Natural killer cell treated with Interleukin-12 subunit alpha and Interleukin-12 subunit beta and Interleukin-15 and Interleukin-18, amount 100 ng/mL, for 72 hours (primary cell): ENCODE measurements around the gene DOCK2. TPM values are rescaled to one million over a fixed set of nuclear protein-coding genes. Genes with fewer than 3 reads are reported as not detected.
"Not testable (repeated sequence)": the region's sequence is repeated elsewhere in the genome, so short reads cannot be mapped to it uniquely, and the experiment has no call there.

Experiments
- ATAC-seq, 2 donors: fragments of 150-1000 bp; cut with Tn5 transposase in 1 of 2; sonication (Bioruptor Pico), chemical (Tn5 transposase) in 1 of 2; 2 replicates each; pipeline ENCODE4 v1.10.0; 2021
- DNase-seq: peaks from one replicate; pipeline ENCODE4 v3.0.0; 2022; ENCODE audit warnings: low spot score
- H3K27ac Mint-ChIP-seq, 2 donors: 1 replicate in 1 of 2; 2 replicates in 1 of 2; pipeline ENCODE4 v1.8.0; 2022; ENCODE audit warnings: mixed read lengths in 2 of 2, mild to moderate bottlenecking in 1 of 2, moderate library complexity in 1 of 2
- H3K27me3 Mint-ChIP-seq, 2 donors: 1 replicate in 1 of 2; 2 replicates in 1 of 2; pipeline ENCODE4 v1.8.0; 2022; ENCODE audit warnings: mixed read lengths in 2 of 2
- H3K36me3 Mint-ChIP-seq: one replicate; pipeline ENCODE4 v1.8.0; 2022; ENCODE audit warnings: mixed read lengths
- H3K4me1 Mint-ChIP-seq, 2 donors: 1 replicate in 1 of 2; 2 replicates in 1 of 2; pipeline ENCODE4 v1.8.0; 2022; ENCODE audit warnings: low read depth in 2 of 2, mixed read lengths in 2 of 2, mild to moderate bottlenecking in 1 of 2
- H3K4me3 Mint-ChIP-seq: one replicate; pipeline ENCODE4 v1.8.0; 2022; ENCODE audit warnings: mixed read lengths
- H3K9me3 Mint-ChIP-seq: 2 replicates; pipeline ENCODE4 v1.8.0; 2022; ENCODE audit warnings: mixed read lengths
- total RNA-seq, 2 donors: library from RNA; stranded (reverse); gene quantifications; one replicate each; pipeline ENCODE4 v1.2.3, GENCODE V29; 2022

The DOCK2 gene
- total RNA-seq, 2 donors from 2014 or later = 461 to 526 TPM

DNA sequence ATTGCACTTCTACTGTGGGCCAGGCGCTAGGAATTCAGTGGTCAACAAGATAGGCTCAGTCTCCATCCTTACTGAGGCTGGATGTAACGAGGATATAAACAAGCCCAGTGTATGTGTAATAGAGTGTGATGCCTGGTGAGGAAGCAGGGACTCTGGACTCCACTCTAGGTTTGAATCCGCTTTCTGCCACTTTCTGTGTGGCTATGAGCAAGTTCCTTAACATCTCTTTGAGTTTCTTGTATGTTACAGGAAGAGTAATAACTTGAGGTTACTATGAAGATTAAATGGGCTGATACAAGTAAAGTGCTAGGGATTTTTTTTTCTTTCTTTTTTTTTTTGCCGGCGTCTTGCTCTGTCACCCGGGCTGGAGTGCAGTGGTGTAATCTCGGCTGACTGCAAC is 12.4 kb downstream of the DOCK2 start:
- ATAC-seq = peak; percentile 76 to 85
- Mint-ChIP-seq H3K9me3 (peaks cover 3% of the 10 kb centered on the region), H3K27ac (peak overlapping the region; percentile 98 to 100), H3K4me3 (peak overlapping the region; percentile 86), H3K4me1 (peaks cover 93 to 97% of the 10 kb centered on the region in 2 donors), H3K36me3 (peaks cover 16% of the 10 kb centered on the region), H3K27me3 (no peaks in the 10 kb centered on the region)
- no peak for DNase-seq

DNA sequence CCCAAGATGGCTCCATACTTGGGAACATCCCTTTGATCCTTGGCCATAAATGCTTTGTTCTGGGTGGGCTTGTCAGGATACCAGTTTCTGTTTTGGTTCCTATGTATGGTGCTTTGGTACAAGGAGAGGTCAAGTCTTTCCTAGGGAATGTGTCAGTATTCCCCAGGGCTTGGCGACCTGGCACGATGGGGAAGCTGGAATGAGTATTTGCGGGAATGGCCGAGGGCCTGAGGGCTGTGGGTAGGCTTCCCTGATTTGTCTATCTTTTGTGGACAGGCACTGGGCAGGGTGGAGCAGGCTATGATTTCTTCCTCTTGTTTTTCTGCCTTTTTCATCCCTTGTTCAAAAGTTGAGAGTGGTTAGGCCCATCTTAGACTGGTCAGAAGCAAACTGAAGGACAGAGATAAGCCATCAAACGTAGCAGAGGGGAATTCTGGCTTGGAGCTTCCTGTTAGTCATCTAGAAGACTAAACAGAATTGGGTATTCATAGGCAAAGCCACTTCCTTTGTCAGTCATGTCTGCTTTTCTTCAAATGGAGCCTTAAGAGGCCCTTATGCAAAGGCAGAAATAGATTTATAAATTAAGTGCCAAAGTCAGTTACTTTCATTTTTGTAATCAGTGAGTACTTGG is 13.7 kb downstream of the DOCK2 start:
- Mint-ChIP-seq H3K4me1 (peaks cover 95 to 99% of the 10 kb centered on the region in 2 donors), H3K27ac (peak overlapping the region; percentile 98 to 100), H3K4me3 (peak overlapping the region; percentile 86), H3K36me3 (peaks cover 15% of the 10 kb centered on the region), H3K9me3 (peaks cover 3% of the 10 kb centered on the region), H3K27me3 (no peaks in the 10 kb centered on the region)
- ATAC-seq = peak; percentile 69 to 83
- DNase-seq = peak; percentile 76

DNA sequence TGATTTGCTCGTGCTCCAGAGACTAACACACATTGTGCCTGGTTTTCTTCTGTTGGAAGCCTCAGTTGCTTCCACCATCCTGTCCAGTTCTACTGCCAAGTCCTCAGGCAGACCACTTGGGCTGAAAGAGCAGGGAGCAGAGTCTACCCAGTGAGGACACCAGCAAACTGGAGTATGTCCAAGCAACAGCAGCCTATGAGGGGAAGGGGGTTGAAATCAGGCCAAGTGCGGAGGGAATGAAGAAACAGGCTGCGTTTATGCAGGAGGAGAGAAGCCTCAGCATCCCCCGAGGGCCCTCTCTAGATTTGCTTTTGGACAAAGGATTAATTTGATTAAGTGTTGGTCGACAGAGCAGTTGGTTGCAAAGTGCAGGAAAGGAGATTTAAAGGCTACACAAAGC is 14.5 kb downstream of the DOCK2 start:
- DNase-seq = no peak
- H3K27me3 Mint-ChIP-seq = no peaks in the 10 kb centered on the region
- peaks cover 13% of the 10 kb centered on the region for H3K36me3 Mint-ChIP-seq
- peak overlapping the region; percentile 86 for H3K4me3 Mint-ChIP-seq
- H3K9me3 Mint-ChIP-seq = peaks cover 3% of the 10 kb centered on the region
- H3K27ac Mint-ChIP-seq = peak overlapping the region; percentile 98 to 100
- ATAC-seq = no peak
- H3K4me1 Mint-ChIP-seq = peaks cover 95 to 99% of the 10 kb centered on the region in 2 donors

DNA sequence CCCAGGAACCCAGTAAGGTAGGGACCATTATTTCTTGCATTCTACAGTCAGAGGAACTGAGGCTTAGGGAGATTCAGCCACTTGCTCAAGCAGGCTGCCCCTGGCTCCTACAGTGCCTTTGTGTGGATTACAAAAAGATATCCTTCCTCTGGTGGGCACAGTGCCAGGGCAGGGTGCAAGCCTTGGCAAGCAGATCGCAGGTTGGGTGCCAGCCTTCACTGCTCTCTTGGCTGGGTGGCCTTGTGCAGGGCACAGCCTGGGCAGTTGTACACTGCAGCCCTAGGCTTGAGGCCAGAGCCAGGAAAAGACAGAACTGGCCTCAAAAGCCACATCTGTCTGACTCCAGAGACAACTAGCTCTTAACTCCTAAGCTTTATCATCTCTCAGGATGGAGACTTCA is 15.0 kb downstream of the DOCK2 start:
- H3K36me3 Mint-ChIP-seq = peaks cover 13% of the 10 kb centered on the region

DNA sequence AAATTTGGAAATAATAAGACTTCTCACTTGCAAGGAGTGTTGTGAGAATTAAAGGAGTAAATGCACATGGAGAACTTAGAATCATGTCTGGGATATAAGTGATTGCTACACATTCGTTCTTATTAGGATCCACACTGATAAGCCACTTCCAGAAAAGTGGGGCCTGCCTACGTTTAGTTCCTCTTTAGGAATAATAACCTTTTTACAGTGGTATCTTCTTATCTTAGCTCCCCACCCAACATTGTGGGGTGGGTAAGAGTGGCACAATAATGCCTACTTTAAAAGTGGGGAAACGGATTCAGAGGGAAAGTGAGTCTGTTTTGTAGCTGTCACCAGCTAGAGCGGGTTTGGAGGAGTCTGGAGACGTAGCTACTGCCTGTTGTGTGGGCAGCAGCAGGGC is 16.0 kb downstream of the DOCK2 start:
- H3K9me3 Mint-ChIP-seq = no peaks in the 10 kb centered on the region
- DNase-seq = no peak
- H3K27me3 Mint-ChIP-seq = no peaks in the 10 kb centered on the region
- H3K27ac Mint-ChIP-seq = peak overlapping the region; percentile 98 to 100
- peak overlapping the region; percentile 86 for H3K4me3 Mint-ChIP-seq
- no peak for ATAC-seq
- peaks cover 21% of the 10 kb centered on the region for H3K36me3 Mint-ChIP-seq
- H3K4me1 Mint-ChIP-seq = peaks cover 89 to 97% of the 10 kb centered on the region in 2 donors

More for the DNA sequence above, 15.0 kb downstream of the DOCK2 start:
- peaks cover 94 to 99% of the 10 kb centered on the region in 2 donors for H3K4me1 Mint-ChIP-seq
- no peak for DNase-seq
- H3K27me3 Mint-ChIP-seq = no peaks in the 10 kb centered on the region
- no peak for ATAC-seq
- peaks cover 2% of the 10 kb centered on the region for H3K9me3 Mint-ChIP-seq
- H3K27ac Mint-ChIP-seq = peak overlapping the region; percentile 98 to 100
- H3K4me3 Mint-ChIP-seq = peak overlapping the region; percentile 86

DNA sequence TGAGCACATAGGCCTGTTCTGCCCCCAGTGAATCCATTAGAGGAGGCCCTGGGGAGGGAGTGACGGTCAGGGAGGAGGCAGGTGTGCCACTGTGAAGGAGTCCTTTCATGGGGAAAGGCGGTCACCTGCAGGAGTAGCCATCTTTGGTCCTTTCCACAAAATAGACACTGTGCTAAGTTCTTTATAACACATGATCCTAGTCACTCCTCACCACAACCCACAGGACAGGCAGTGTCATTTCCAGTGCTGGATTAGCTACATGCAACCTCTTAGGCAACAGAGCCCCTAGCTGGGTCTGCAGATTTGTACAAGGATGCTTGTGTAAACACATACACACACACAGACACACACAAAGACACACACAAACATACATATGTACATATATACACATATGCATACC is 18.3 kb downstream of the DOCK2 start:
- peak overlapping the region; percentile 77 for H3K4me3 Mint-ChIP-seq
- H3K27ac Mint-ChIP-seq = peak overlapping the region; percentile 98 to 100
- ATAC-seq (peak; percentile 60 to 67), DNase-seq (no peak)
- H3K36me3 Mint-ChIP-seq = peaks cover 21% of the 10 kb centered on the region
- no peaks in the 10 kb centered on the region for H3K27me3 Mint-ChIP-seq
- H3K9me3 Mint-ChIP-seq = no peaks in the 10 kb centered on the region
- H3K4me1 Mint-ChIP-seq = peaks cover 78 to 79% of the 10 kb centered on the region in 2 donors

DNA sequence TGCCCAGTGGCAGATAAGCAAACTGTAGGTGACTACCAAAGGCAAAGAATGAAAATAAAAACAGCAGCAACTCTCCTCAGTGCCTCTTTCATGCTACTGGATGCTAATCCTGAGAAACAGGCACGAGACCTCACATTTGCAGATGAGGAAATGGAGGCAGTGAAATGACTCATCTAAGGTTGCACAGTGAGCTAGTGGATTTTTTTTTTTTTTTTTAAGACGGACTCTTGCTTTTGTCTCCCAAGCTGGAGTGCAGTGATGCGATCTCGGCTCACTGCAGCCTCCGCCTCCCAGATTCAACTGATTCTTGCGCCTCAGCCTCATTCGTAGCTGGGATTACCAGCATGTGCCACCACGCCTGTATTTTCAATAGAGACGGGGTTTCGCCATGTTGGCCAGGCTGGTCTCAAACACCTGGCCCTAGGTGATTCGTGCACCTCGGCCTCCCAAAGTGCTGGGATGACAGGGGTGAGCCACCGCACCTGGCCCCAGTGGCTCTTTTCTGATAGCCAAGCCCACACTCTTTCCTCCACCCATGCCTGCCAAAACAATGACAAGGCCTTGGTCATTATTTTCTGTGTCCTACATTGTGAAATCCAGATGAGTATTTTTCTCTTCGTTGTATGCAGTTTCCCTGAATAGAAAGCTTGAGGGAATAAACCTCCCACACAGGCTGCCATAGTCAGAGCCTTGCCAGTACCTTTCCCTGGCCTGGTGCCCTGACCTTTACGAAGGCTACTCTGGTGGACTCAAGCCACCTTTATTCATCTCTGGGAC is 19.2 kb downstream of the DOCK2 start:
- peaks cover 70 to 72% of the 10 kb centered on the region in 2 donors for H3K4me1 Mint-ChIP-seq
- H3K9me3 Mint-ChIP-seq = peaks cover under 1% of the 10 kb centered on the region
- H3K36me3 Mint-ChIP-seq = peaks cover 19% of the 10 kb centered on the region
- ATAC-seq (peak; percentile 68 to 79), DNase-seq (peak; percentile 68)
- no peaks in the 10 kb centered on the region for H3K27me3 Mint-ChIP-seq
- H3K4me3 Mint-ChIP-seq = peak overlapping the region; percentile 77
- H3K27ac Mint-ChIP-seq = peak overlapping the region; percentile 98 to 100

DNA sequence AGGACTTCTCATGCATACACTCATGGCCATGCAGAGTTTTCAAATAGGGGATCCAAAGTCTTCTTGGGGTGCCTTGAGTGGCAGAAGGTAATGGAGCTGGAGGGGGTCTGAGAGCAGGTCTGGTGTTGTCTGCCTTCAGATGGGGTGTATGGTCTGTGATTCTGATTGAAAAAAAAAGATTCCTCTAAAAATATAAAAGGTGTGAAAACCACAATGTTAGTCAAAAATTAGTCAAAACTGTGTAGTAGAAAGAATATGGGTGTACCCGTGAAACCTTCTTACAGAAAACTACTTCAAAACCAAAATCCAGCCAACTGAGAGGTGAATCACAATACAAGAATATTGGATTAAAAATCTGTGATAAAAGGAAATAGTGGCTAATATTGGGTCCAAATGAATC is 20.1 kb downstream of the DOCK2 start:
- peaks cover 7% of the 10 kb centered on the region for H3K9me3 Mint-ChIP-seq
- H3K27ac Mint-ChIP-seq = peak overlapping the region; percentile 98 to 100
- ATAC-seq (peak; percentile 69 to 76), DNase-seq (no peak)
- peak overlapping the region; percentile 77 for H3K4me3 Mint-ChIP-seq
- peaks cover 25% of the 10 kb centered on the region for H3K36me3 Mint-ChIP-seq
- no peaks in the 10 kb centered on the region for H3K27me3 Mint-ChIP-seq
- H3K4me1 Mint-ChIP-seq = peaks cover 70 to 74% of the 10 kb centered on the region in 2 donors

DNA sequence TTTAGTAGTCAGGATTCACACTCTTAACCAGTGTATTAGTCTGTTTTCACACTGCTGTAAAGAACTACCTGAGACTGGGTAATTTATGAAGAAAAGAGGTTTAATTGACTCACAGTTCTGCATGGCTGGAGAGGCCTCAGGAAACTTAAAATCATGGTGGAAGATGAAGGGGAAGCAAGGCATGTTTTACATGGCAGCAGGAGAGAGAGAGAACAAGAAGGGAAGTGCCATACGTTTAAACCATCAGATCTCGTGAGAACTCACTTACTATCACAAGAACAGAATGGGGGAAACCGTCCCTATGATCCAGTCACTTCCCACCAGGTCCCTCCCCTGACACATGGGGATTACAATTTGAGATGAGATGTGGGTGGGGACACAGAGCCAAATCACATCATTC is 25.4 kb downstream of the DOCK2 start:
- Mint-ChIP-seq H3K4me3 (peak overlapping the region; percentile 28), H3K9me3 (peaks cover 19% of the 10 kb centered on the region), H3K36me3 (peaks cover 34% of the 10 kb centered on the region), H3K4me1 (peaks cover 54 to 69% of the 10 kb centered on the region in 2 donors), H3K27ac (peak overlapping the region; percentile 46 to 70)
- not testable (repeated sequence) for H3K27me3 Mint-ChIP-seq, DNase-seq, ATAC-seq

DNA sequence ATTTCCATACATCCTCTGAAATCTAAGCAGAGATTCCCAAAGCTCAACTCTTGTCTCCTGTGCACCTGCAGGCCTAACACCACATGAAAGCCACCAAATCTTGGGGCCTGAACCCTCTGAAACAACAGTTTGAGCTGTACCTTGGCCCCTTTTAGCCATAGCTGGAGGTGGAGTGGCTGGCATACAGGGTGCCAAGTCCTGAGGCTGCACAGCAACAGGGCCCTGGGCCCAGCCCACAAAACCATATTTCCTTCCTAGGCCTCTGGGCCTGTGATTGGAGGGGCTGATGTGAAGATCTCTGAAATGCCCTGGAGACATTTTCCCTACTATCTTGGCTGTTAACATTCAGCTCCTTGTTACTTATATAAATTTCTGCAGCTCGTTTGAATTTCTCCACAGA is 26.5 kb downstream of the DOCK2 start:
- Mint-ChIP-seq H3K9me3 (peaks cover 19% of the 10 kb centered on the region), H3K36me3 (peaks cover 30% of the 10 kb centered on the region), H3K4me1 (peaks cover 54 to 70% of the 10 kb centered on the region in 2 donors), H3K4me3 (no peak overlapping the region), H3K27me3 (no peaks in the 10 kb centered on the region), H3K27ac (peak overlapping the region; percentile 46 to 70)
- DNase-seq (no peak), ATAC-seq (no peak)

DNA sequence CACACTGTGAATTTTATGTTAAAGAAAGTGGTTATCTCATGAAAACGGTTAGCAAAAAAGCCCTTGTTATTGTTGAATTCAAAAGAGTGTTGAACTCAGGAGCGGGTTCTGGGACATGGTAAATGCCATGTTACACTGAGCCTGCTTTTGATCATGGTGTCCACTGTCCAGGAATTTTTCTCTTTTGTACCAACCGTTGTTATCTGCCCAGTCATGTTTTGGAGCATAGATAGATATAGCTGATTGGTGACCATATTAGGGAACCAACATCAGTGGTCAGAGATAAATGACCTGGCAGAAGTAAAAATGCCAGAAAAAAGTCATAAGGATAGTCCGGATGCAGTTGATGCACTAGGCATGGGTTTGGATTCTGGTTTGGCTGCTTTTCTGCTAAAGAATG is 29.3 kb downstream of the DOCK2 start:
- Mint-ChIP-seq H3K4me1 (peaks cover 59 to 71% of the 10 kb centered on the region in 2 donors), H3K36me3 (peaks cover 36% of the 10 kb centered on the region)
- no peak for DNase-seq

DNA sequence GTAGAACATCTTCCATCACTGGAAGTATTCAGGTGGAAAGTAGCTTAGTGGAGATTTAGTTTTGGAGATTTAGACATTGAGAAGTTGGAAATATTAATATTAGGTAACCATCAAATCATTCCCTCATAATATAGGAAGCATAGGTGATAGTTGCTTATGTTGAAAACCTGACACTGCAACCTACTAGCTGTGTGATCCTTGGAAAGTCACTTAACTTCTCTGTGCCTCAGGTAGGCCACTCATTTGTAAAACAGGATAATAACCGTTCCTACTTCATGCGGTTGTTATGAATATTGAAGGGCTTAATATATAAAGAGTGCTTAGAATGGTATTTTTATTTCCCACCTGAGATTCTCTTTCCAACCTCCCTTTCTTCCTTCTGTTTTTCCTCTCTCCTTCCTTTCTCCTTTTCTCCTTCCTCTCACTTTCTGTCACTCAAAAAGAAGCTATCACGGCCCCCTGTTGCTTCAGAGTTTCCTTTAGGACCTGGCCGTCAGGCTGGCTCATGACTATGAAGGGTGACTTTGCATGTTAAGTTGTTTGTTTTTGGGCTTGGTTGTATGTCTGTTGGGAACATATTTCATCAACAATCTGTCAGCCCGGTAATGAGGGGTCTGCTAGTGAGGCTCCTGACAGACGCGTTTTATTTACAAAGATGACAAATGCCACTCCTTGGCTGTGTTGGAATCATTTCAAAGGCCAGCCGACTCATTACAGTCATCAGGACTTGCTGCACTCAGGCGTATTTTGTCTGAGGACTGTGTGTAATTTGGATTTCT is 31.0 kb downstream of the DOCK2 start:
- H3K27ac Mint-ChIP-seq = no peak overlapping the region
- peaks cover 48 to 63% of the 10 kb centered on the region in 2 donors for H3K4me1 Mint-ChIP-seq
- H3K9me3 Mint-ChIP-seq = peaks cover 5% of the 10 kb centered on the region
- DNase-seq (no peak), ATAC-seq (no peak)
- H3K4me3 Mint-ChIP-seq = no peak overlapping the region
- H3K27me3 Mint-ChIP-seq = no peaks in the 10 kb centered on the region
- H3K36me3 Mint-ChIP-seq = peaks cover 19% of the 10 kb centered on the region

More for the DNA sequence above, 29.3 kb downstream of the DOCK2 start:
- Mint-ChIP-seq H3K4me3 (no peak overlapping the region), H3K27ac (peak overlapping the region in 1 of 2 donors; percentile 59), H3K9me3 (peaks cover 18% of the 10 kb centered on the region), H3K27me3 (no peaks in the 10 kb centered on the region)
- no peak for ATAC-seq

DNA sequence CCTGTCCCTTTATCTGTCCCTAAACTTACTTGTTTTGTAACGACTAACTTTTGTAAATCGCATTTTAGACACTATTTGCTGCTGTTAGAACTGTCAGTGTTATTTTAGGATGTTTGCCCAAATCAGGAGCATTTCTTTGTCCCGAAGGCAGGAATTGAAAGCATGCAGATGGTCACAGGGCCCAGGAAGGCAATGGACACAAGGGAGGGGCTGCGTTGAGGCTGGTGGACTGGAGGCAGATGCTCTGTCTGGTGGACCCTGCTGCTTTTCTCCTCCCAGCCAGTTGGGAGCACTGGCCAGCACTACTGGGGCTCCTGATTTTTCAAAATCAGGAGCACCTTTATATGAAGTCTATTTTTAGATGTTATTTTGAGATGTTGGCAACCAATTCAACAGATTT is 31.7 kb downstream of the DOCK2 start:
- H3K27ac Mint-ChIP-seq = no peak overlapping the region
- no peak overlapping the region for H3K4me3 Mint-ChIP-seq
- H3K27me3 Mint-ChIP-seq = no peaks in the 10 kb centered on the region
- H3K9me3 Mint-ChIP-seq = peaks cover 5% of the 10 kb centered on the region
- ATAC-seq (no peak), DNase-seq (no peak)
- peaks cover 18% of the 10 kb centered on the region for H3K36me3 Mint-ChIP-seq
- peaks cover 42 to 59% of the 10 kb centered on the region in 2 donors for H3K4me1 Mint-ChIP-seq
